ENCODE results near the gene LIN7C.
A peak's percentile ranks its signal among the peaks of the same experiment; 100 is the strongest.
"Not testable (repeated sequence)": the region's sequence is repeated elsewhere in the genome, so short reads cannot be mapped to it uniquely, and the experiment has no call there.

The LIN7C gene, protein sequence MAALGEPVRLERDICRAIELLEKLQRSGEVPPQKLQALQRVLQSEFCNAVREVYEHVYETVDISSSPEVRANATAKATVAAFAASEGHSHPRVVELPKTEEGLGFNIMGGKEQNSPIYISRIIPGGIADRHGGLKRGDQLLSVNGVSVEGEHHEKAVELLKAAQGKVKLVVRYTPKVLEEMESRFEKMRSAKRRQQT

DNA sequence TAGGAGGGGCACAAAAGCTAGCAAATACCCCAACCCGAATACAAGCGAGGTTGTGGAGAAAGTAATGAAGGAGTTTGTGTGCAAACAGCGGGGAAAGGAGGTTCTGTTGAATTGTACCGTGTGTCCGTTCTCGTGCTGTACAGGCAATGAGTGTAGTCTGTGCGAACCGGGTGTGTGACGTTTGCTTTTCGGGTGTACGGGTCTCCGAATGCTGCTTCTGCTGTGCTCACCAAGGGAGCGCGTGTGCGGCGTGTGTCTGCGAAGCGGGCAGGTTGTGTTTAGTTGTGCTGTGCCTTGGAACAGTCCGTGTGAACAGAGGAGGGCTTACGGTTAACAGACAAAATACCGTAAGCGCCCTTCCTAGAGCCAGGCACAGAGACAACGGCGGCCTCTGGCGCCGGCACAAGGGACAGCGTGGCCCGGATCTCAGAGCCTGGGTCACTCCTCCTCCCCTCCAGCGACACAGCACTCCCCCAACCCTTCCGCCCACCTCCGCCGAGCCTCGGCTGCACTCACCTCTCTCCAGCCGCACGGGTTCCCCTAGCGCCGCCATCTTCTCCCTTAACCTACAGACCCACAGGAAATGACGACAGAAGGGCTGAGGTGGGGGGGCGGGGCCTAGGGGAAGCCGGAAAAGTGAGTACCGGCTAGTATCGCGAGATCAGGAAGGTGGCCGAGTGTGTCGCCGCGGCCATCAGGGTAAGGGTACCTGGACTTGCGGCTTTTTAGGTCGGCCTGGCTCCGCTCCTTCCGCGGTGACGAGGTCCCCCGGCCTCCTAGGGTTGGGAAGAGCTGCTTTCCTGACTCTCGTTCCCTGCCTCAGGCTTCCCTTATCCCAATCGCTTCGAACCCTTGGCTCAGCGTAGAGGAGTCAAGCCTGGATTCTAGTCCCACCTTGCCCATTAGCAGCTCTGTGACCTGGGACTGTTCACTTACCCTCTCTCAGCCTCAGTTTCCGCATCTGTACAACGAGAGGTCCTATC, at the start of gene LIN7C:
Gene LIN7C, minus strand, starts transcription at position 570 of the 983 bp plus-strand sequence. Its CDS starts 17 bp downstream, at position 553.
- DNase-seq = peak; percentile 93

DNA sequence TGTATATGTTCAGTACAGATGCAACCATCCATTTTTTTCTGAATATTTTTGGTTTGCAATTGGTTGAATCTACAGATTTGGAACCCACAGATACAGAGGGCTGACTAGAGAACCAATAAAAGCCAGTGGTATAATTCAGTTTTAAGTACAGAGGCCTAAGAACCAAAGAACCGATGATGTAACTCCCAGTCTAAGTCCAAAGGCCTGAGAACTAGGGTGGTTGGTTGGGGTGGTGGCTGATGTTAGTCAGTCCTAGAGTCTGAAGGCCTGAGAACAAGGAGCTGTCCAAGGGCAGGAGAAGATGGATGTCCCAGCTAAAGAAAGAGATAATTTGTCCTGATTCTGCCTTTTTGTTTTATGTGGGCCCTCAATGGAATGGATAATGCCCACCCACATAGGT, 48.7 kb upstream of the LIN7C start:
- no peak for DNase-seq

DNA sequence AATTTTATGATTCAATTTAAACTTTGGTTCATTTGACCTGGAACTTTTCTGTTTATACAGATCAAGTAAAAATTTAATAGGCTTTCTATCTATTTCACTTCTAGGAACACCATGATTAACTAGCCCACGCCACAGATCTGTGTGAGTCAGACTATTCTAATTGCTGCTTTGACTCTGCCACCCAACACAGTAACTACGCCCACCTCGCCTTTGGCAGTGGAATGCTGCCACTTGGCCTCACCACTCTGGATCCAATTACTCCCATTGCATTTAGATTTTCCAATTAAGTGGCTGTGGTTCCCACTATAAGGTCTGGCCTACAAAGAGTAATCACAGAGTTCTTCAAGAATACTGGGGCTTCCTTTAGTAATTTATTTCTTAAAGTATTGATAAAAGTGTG, 46.6 kb upstream of the LIN7C start:
- no peak for DNase-seq

DNA sequence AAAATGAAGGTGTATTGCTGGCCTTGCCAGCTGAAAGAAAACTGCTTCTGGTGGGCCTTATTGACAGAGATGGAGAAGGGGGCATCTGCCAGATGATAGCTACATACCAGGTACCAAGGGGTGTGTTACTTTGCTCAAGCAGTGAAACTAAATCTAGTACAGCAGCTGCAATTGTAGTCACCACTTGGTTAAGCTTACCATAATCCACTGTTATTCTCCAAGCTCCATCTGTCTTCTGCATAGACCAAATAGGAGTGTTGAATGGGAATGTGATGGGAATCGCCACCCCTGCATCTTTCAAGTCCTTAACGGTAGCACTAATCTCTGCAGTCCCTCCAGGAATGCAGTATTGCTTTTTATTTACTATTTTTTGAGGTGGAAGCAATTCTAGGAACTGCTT, 45.8 kb upstream of the LIN7C start:
- no peak for DNase-seq

DNA sequence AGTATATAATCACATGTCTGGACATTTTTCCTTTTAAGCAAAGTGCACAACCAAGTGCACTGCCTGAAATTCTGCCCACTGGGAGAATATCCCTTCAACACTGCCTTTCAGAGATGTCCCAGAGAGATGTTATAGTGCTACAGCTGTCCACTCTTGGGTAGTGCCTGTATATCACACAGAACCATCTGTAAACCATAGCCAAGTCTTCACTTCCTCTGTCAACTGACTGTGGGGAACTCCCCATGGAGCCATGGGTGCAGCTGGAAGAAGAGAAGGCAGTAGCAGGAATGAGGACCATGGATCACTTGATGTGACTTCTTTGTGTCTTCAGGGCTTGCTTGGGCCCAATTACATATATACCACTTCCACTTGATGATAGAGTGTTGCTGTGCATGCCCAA, 44.6 kb upstream of the LIN7C start:
- no peak for DNase-seq

DNA sequence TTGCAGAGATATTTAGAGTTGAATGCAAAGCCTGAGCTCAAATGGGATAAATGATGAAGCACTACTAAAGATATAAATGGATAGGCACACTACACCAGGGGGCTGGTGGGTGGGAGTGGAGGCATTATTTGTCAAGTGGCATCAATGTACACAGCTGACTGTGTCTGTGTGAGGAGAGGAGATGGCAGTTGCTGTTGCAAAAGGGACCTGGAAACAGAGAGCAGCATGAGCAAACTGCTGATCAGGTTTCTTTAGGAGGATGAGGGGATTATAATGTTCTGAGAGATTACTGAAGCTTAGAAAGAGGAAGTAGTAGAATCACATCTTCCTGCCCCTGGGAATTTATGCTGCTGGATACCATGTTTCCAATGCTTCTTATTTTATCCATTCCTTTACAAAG, 39.4 kb upstream of the LIN7C start:
- no peak for DNase-seq

DNA sequence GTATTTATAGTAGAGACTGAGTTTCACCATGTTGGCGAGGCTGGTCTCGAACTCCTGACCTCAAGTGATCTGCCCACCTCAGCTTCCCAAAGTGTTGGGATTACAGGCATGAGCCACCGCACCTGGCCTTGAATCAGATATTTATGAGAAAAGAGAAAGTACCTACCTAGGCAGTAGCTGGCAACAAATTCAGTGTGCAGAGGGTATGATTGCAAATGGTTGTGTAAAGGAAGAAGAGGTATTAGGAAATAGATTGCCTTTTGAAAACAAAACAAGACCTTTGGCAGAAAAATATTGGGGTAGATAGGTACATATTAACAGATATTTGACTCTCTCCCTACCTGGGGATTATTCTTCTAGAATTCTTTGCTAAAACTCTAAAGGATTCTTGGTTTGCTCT, 38.5 kb upstream of the LIN7C start:
- no peak for DNase-seq

DNA sequence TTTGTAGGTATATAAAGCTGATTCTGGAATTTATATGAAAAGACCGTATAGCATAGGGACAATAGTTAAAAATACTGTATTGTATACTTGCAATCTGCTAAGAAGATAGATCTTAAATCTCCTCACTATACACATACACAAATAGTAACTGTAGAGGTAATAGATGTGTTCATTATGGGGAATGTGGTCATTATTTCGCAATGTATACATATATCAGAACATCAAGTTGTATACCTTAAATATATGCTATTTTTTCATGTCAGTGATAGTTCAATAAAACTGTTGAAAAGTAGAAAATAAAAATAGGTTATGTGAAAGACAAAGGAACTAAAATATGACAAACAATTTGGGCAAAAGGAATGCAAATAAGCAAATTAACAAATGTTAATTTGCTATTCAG, 35.2 kb upstream of the LIN7C start:
- DNase-seq = no peak

DNA sequence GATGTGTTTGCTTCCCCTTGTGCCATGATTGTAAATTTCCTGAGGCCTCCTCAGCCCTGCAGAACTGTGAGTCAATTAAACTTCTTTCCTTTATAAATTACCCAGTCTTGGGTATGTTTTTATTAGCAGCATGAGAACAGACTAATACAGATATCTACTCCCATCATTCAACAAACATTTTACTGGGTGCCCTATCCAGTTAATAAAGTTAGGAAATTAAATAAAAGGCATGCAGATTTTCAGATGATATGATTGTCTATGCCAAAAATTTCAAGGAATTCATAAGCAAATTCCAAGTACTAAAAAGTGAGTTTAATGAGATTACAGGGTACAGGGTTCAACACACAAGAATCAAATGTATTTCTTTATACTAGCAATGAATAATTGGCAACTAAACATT, 33.5 kb upstream of the LIN7C start:
- no peak for DNase-seq

DNA sequence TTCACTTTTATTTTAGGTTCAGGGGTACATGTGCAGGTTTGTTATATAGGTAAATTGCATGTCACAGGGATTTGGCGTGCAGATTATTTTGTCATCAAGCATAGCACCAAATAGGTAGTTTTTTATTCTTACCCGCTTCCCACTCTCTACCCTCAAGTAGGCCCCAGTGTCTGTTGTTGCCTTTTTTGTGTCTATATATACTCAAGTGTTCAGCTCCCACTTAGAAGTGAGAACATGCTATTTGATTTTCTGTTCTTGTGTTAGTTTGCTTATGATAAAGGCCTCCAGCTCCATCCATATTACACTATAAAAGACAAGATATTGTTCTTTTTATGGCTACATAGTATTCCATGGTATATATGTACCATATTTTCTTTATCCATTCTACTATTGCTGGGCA, 28.5 kb upstream of the LIN7C start:
- no peak for DNase-seq

DNA sequence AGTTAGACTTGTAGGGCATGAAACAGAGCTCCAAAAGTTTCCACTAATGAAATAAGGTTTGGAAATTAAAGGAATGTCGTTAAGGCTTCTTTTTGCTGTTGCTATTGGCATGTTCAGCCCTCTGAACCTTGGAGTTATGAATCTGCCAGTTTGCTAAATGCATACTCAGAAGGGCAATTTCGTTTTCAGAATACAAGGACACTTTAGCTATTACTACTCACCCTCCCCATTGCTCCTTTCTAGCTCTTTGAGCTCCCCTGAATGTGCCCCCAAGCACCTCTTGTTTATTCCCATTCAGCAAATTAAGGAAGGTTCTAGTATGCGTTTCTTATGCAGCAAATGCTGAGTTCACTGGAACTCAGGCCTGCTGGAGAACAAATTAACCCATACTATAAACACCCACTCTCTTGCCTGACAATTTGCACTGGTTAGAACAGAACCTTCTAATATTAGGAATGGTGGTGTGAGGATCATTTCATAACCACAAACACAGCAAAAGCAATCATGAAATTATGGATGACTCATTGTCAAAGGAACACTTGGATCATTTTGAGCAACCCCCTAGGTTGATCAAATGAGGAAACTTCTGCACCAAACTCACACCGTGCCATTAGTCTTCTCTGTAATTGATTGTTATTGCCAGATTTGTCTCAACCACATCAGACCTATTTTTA, 26.2 kb upstream of the LIN7C start:
- DNase-seq = no peak

DNA sequence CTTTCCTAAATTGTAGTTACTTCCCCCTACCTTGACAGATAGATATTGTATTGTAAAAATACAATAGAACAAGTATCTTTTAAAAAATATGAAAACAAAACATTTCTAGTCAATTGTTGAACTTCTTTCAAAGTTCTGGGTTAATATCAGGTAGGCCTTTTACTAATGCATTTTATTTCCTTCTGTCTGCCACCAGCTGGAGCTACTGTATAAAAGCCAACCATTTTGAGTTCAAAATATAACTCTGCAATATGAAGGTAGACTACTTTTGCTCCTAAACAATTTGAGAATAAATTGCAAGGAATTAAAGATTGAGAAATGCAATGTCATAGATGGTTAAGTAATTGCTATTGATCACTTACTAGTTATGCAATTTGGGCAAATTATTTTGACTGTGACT, 22.1 kb upstream of the LIN7C start:
- DNase-seq = no peak

DNA sequence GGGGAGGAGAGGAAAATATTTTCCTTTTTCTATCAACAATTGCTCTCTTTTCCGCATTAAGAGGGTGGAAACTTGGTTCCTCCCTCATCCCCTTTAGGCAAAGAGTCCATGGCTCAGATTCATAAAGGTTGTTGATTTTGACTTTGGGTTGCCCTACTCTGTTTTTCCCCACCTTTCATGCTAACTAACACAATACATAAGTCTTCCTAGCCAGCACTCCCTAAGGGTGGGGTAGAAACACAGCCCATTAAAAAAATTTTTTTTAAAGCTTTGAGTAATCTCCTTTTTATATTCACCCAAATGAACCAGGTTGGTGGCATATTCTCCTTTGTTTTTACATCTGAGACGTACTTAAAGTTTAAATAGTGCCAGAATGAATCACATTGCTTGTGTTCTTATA, 20.0 kb upstream of the LIN7C start:
- no peak for DNase-seq

DNA sequence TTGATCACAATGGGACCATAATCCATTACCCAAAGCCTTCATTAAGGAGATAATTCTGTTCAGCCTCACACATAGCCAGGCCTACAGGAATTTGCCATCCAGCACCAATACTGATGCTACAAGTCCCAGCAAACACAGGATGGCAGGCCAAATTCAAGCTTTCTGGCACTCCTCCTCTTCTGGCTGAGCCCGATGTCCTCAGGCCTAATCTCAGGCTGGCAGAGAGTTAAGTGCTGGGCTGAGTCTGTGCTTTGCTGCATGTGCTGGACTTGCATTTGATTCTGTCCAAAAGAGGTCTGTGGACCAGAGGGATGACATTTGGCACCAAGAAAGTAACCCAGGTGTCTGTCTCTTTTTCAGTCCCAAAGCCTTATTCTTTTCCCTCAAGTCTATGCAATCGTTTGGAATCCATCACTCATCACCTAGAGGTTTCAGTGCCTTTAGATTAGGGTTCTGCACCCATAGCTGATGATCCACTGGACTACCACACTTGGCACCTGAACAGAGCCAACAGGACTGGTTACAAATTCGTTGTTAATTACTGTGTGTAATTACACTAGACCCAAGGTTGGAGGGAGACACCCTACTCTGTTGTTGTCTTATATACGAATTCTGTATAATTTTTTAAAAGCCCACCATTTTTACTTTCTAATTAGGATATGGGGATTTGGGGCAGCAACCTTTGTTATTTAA, 19.4 kb upstream of the LIN7C start:
- DNase-seq = no peak

DNA sequence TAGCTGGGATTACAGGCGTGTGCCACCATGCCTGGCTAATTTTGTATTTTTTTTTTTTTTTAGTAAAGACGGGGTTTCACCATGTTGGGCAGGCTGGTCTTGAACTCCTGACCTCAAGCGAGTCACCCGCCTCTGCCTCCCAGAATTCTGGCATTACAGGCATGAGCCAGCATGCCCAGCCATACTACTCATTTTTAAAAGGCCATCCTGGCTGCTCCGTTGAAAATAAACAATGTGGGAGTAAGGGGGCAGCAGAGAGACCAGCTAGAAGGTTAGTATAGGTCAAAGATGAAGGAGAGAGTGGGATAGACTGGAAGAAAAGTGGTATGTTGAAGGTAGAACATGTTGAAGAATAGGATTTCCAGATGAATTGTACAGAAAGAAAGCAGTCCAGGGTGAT, 17.6 kb upstream of the LIN7C start:
- DNase-seq = no peak

DNA sequence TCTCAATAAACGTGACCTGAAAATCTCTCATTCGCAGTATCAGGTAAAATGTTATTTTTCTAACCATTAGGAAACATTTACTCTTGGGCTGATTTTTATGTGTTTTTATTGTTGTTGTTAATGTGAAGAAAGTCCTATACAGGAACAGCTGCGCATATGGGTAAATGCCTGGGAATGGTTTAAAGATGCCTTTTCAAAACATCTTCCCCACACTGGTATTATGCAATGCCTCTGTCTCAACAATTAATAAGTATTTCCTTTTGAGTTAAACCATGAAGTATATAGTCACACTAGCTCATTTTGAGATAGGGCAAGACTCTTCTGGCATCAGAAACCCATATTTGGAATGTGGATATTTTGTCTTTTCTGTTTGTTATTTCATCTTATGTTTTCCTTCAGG, 13.7 kb upstream of the LIN7C start:
- no peak for DNase-seq

DNA sequence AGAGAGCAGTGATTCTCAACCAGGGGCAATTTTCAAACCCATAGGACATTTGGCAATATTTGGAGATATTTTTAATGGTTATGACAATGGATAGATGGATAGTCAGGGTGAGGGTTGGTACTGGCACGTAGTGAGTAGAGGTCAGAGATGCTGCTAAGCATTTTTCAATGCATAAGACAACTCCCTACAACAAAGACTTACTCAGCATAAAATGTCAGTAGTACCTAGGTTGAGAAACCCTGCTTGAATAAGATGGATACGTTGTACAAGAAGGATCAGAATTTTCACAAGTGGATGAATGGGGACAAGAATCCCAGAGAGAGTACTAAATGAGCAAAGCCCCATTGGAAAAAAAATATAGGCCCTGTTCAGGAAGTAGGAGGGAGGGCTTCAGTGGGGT, 11.9 kb upstream of the LIN7C start:
- DNase-seq = no peak

DNA sequence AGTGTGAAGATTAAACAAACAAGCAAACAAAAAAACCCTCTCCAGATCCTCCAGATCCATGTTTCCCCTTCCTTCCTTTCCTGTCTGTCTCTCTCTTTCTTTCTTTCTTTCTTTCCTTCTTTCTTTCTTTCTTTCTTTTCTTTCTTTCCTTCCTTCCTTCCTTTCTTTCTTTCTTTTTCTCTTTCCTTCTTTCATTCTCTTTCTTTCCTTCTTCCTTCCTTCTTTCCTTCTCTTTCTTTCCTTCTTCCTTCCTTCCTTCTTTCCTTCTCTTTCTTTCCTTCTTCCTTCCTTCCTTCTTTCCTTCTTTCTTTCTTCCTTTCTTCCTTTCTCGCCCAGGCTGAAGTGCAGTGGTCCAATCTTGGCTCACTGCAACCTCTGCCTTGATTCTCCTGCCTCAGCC, 10.9 kb upstream of the LIN7C start:
- not testable (repeated sequence) for DNase-seq

DNA sequence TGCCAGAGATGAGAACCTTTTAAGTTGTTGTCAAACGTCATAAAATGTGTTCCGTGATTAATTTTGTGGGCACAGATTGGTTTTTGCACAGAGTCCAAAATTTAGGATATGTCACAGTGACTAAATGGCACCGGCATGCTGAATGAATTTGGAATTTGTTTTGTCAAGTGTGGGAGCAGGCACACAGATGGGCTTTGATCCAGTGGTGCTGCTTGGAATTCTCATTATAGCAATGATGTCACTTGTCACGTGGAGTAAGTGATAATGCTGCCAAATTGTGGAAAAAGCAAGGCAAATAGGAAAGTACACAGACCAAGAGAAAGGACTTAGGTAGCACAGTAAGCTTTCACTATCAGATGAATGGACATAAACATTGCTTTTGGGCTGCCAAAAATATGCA, 8.0 kb upstream of the LIN7C start:
- DNase-seq = no peak

DNA sequence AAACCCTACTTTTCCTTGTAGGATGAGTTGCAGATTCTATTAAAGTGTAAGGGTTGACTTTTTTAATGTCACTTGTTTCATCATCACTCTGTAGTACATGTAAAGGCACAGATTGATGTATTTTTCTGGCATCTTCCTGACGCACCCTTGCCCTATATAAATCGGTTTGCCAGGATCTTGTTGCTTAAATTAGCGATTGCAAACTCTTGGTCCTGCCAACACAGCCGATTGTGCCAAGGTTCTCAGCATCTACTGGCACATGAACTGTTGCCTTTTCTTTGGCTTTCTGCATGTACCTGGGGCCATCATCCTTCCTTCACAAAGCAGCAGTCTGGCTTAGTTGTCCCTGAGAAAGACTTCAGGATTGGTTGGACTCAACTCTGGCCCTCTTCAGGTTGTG, 7.5 kb upstream of the LIN7C start:
- no peak for DNase-seq

DNA sequence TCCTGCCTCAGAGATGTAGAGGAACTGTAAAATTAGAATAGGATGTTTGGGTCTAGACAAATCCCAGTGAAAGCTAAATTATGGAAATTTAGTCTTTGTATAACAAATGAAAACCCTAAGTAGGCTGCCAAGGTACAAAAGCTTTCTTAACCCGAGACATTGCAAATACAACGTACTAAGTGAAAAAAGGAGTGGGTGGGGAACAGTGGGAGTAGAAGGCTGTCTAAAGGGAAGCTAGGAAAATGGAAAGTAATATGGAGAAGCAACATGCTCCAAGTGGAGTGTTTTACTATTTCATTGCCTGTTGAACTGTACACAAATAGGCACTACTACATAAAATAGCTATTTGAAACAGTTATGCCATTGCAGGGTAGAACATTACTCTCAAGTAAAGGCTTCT, 6.8 kb upstream of the LIN7C start:
- no peak for DNase-seq

DNA sequence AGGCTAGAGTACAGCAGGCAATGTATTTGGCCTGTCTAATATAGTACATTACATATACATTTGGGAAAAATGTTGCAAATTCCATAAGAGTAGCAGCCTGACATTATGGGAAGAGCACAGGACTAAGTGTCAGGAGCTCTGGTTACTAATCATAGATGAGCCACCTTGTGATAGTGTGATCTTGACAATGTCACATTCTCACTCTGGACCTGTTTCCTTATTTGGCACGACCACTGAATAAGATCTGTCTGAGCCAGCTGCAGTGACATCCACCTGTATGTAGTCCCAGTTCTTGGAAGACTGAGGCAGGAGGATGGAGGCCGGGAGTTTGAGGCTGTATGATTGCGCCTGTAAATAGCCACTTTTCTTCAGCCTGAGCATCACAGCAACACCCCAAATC, 5.7 kb upstream of the LIN7C start:
- no peak for DNase-seq

DNA sequence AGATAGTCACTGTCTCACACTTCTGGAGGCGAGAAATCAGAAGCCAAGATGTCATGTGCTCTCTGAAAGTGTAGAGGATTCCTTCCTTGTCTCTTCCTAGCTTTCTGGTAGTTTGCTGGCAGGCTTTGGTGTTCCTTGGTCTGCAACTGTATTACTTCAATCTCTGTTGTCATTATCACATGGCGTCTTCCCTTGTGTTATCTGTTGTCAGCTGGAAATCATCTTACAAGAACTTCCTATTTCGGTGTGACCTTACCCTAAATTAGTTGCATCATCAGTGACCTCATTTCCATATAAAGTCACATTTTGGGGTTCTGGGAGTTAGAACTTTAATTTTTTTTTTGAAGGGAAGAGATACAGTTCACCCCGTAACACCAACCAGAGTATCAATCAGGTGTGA, 3.3 kb upstream of the LIN7C start:
- DNase-seq = no peak

All from RPMI8226 (cell line).